Fibroblast of pulmonary artery (primary cell): ENCODE measurements around the gene MORN2.

Experiments
- DNase-seq: peaks from one replicate; pipeline ENCODE4 v3.0.0-alpha.2; 2010; ENCODE audit warnings: low read depth
- H3K4me3 ChIP-seq: replicated peaks from 2 replicates; pipeline ENCODE4 v1.5.1; 2011; ENCODE audit warnings: low read depth, mild to moderate bottlenecking, control low read depth, low read length, moderate library complexity
- CTCF ChIP-seq: IDR thresholded peaks from 2 replicates; pipeline ENCODE4 v1.5.1; 2011; ENCODE audit warnings: mild to moderate bottlenecking, control low read depth, low read length, inconsistent platforms; ENCODE audit errors: missing control alignments

Gene MORN2

GRCh38 chr2:38836791-38837190 is 39.0 kb upstream of the MORN2 start:
- no peak for DNase-seq
- TF ChIP-seq CTCF, result no peak

GRCh38 chr2:38850045-38850444 is 25.7 kb upstream of the MORN2 start:
- H3K4me3 ChIP-seq, result no peak overlapping the region
- DNase-seq, result no peak
- TF ChIP-seq CTCF, result no peak

More at GRCh38 chr2:38836791-38837190, 39.0 kb upstream of the MORN2 start:
- H3K4me3 ChIP-seq, result no peak overlapping the region

- no peak for TF ChIP-seq CTCF
- peak; percentile 54 for DNase-seq
- no peak overlapping the region for H3K4me3 ChIP-seq
These were observed 19.6 kb upstream of the MORN2 start for GRCh38 chr2:38856165-38856564.

- H3K4me3 ChIP-seq, result no peak overlapping the region
- DNase-seq, result no peak
- TF ChIP-seq CTCF, result no peak
These were observed 13.3 kb upstream of the MORN2 start for GRCh38 chr2:38862476-38862875.

GRCh38 chr2:38863061-38863695 is 12.6 kb upstream of the MORN2 start:
- no peak for DNase-seq
- TF ChIP-seq CTCF, result no peak
- H3K4me3 ChIP-seq, result no peak overlapping the region

- TF ChIP-seq CTCF, result no peak
- DNase-seq, result no peak
- H3K4me3 ChIP-seq, result no peak overlapping the region
These were observed 8.9 kb upstream of the MORN2 start for GRCh38 chr2:38866773-38867443.

- no peak overlapping the region for H3K4me3 ChIP-seq
- DNase-seq, result no peak
- no peak for TF ChIP-seq CTCF
These were observed 4.3 kb upstream of the MORN2 start for GRCh38 chr2:38871432-38871831.
